Gastroesophageal sphincter (tissue), 4 donors: ENCODE measurements around the gene CTNND2. TPM values are rescaled to one million over a fixed set of nuclear protein-coding genes. Genes with fewer than 3 reads are reported as not detected.

Source experiments
- ATAC-seq: fragments of 150-250 bp; one replicate; pipeline ENCODE4 v1.9.1; 2016; ENCODE audit warnings: mild to moderate bottlenecking, moderate library complexity
- H3K27ac ChIP-seq, 4 donors: fragments of 200-600 bp; sonication (generic) in 3 of 4; 1 replicate in 3 of 4; 2 replicates in 1 of 4; pipeline ENCODE4 v1.5.1; 2016 to 2019
- H3K27me3 ChIP-seq: fragments of 200-600 bp; sonication (generic); one replicate; pipeline ENCODE4 v1.5.1; 2019
- H3K36me3 ChIP-seq, 2 donors: fragments of 200-600 bp; sonication (generic); one replicate each; pipeline ENCODE4 v1.5.1; 2019; ENCODE audit warnings: control low read depth in 1 of 2
- H3K4me1 ChIP-seq, 3 donors: fragments of 200-600 bp; sonication (generic); 1 replicate in 2 of 3; 2 replicates in 1 of 3; pipeline ENCODE4 v1.5.1; 2016 to 2019; ENCODE audit warnings: control low read depth in 2 of 3
- H3K4me3 ChIP-seq, 2 donors: fragments of 200-600 bp; sonication (generic); one replicate each; pipeline ENCODE4 v1.5.1; 2019; ENCODE audit warnings: mild to moderate bottlenecking in 1 of 2, moderate library complexity in 1 of 2
- H3K9me3 ChIP-seq, 3 donors: fragments of 200-600 bp; sonication (generic); one replicate each; pipeline ENCODE4 v1.5.1; 2017 to 2019; ENCODE audit warnings: control low read depth in 2 of 3
- CTCF ChIP-seq, 4 experiments: fragments of 200-600 bp in 2 of 4; fragments of 450-650 bp in 2 of 4; sonication (generic) in 1 of 4; IDR thresholded peaks; one replicate each; pipeline ENCODE4 v1.5.1; 2017 to 2019; ENCODE audit warnings: antibody characterized with exemption in 4 of 4, mild to moderate bottlenecking in 2 of 4, moderate library complexity in 2 of 4
- EP300 ChIP-seq: sonication (generic); formaldehyde crosslinking; IDR thresholded peaks from one replicate; pipeline ENCODE4 v1.6.1; 2017; ENCODE audit warnings: antibody characterized with exemption, mild to moderate bottlenecking
- POLR2A ChIP-seq, 2 donors: fragments of 450-650 bp; IDR thresholded peaks; one replicate each; pipeline ENCODE4 v1.6.1; 2017; ENCODE audit warnings: antibody characterized with exemption in 2 of 2, mild to moderate bottlenecking in 2 of 2, moderate library complexity in 1 of 2
- POLR2AphosphoS5 ChIP-seq: sonication (generic); formaldehyde crosslinking; IDR thresholded peaks from one replicate; pipeline ENCODE4 v1.6.1; 2017; ENCODE audit warnings: antibody characterized with exemption
- WGBS, 2 donors: methylation state at CpG; one replicate each; pipeline ENCODE4 v1.1.5; 2018; ENCODE audit warnings: low coverage in 1 of 2; 5-methylcytosine and 5-hydroxymethylcytosine counted together
- total RNA-seq, 4 donors: library from RNA; depleted of rRNA; stranded (reverse); fragments of >200 nt; gene quantifications; one replicate each; pipeline ENCODE4 v1.1.0, GENCODE V29; 2016

Gene CTNND2
- total RNA-seq, 4 donors from 2014 or later, result 0.40 to 3.1 (median 1.9) TPM

- no peak for TF ChIP-seq EP300
- H3K27ac ChIP-seq, result no peak overlapping the region
- 77 to 89% methylated on average over 4 to 6 of the region's 6 CpGs for WGBS, 2 donors
- no peaks in the 10 kb centered on the region for H3K9me3 ChIP-seq
- ATAC-seq, result no peak
- peaks cover 12% of the 10 kb centered on the region for H3K27me3 ChIP-seq
- no peaks in the 10 kb centered on the region for H3K4me1 ChIP-seq
- H3K4me3 ChIP-seq, result no peak overlapping the region
- H3K36me3 ChIP-seq, result no peaks in the 10 kb centered on the region
Measured at GRCh38 chr5:11268891-11269290, 635.4 kb downstream of the CTNND2 start.

- Histone ChIP-seq H3K4me3 (no peak overlapping the region), H3K36me3 (no peaks in the 10 kb centered on the region), H3K27me3 (peaks cover 14% of the 10 kb centered on the region), H3K27ac (no peak overlapping the region), H3K9me3 (no peaks in the 10 kb centered on the region), H3K4me1 (no peaks in the 10 kb centered on the region)
- no peak for ATAC-seq
- 92 to 97% methylated on average over 2 of the region's 2 CpGs for WGBS, 2 donors
- TF ChIP-seq CTCF (IDR thresholded peaks at IDR 0.05) (no peak), EP300 (no peak), POLR2AphosphoS5 (no peak), POLR2A (IDR thresholded peaks at IDR 0.05) (no peak)
Measured at GRCh38 chr5:11266331-11266730, 637.9 kb downstream of the CTNND2 start.

- TF ChIP-seq EP300 (no peak), CTCF (IDR thresholded peaks at IDR 0.05) (no peak)
- Histone ChIP-seq H3K27ac (no peak overlapping the region), H3K9me3 (no peaks in the 10 kb centered on the region), H3K4me3 (no peak overlapping the region), H3K27me3 (peaks cover 12% of the 10 kb centered on the region), H3K36me3 (no peaks in the 10 kb centered on the region), H3K4me1 (no peaks in the 10 kb centered on the region)
- WGBS, 2 donors, result 54 to 71% methylated on average over 4 to 5 of the region's 6 CpGs
- no peak for ATAC-seq
Measured at GRCh38 chr5:11261241-11261640, 643.0 kb downstream of the CTNND2 start.

- Histone ChIP-seq H3K9me3 (no peaks in the 10 kb centered on the region), H3K27me3 (peaks cover 12% of the 10 kb centered on the region), H3K27ac (no peak overlapping the region), H3K36me3 (no peaks in the 10 kb centered on the region), H3K4me3 (no peak overlapping the region), H3K4me1 (no peaks in the 10 kb centered on the region)
- no peak for ATAC-seq
- no peak for TF ChIP-seq EP300
- no peak for TF ChIP-seq POLR2AphosphoS5
- no peak for TF ChIP-seq CTCF (IDR thresholded peaks at IDR 0.05)
- no peak for TF ChIP-seq POLR2A (IDR thresholded peaks at IDR 0.05)
- WGBS, 2 donors, result 90 to 98% methylated on average over 2 to 5 of the region's 5 CpGs
Measured at GRCh38 chr5:11258001-11258400, 646.2 kb downstream of the CTNND2 start.

- H3K9me3 ChIP-seq, result no peaks in the 10 kb centered on the region
- no peaks in the 10 kb centered on the region for H3K36me3 ChIP-seq
- no peaks in the 10 kb centered on the region for H3K27me3 ChIP-seq
- H3K27ac ChIP-seq, result no peak overlapping the region
- no peak overlapping the region for H3K4me3 ChIP-seq
- no peak for TF ChIP-seq POLR2A (IDR thresholded peaks at IDR 0.05)
- TF ChIP-seq EP300, result no peak
- no peak for TF ChIP-seq CTCF (IDR thresholded peaks at IDR 0.05)
- TF ChIP-seq POLR2AphosphoS5, result no peak
- no peak for ATAC-seq
- no peaks in the 10 kb centered on the region for H3K4me1 ChIP-seq
Measured at GRCh38 chr5:11252523-11252922, 651.7 kb downstream of the CTNND2 start.

GRCh38 chr5:11252075-11252474 lies 652.2 kb downstream of the CTNND2 start:
- TF ChIP-seq EP300 (no peak), CTCF (IDR thresholded peaks at IDR 0.05) (no peak), POLR2AphosphoS5 (no peak), POLR2A (IDR thresholded peaks at IDR 0.05) (no peak)
- H3K4me1 ChIP-seq, result no peaks in the 10 kb centered on the region
- 23 to 40% methylated on average over 1 of the region's 1 CpG for WGBS, 2 donors
- H3K27ac ChIP-seq, result no peak overlapping the region
- H3K36me3 ChIP-seq, result no peaks in the 10 kb centered on the region
- no peak overlapping the region for H3K4me3 ChIP-seq
- ATAC-seq, result no peak
- no peaks in the 10 kb centered on the region for H3K9me3 ChIP-seq
- no peaks in the 10 kb centered on the region for H3K27me3 ChIP-seq
